Right renal cortex interstitium (tissue), 3 donors: ENCODE results near the gene ADGRG2. TPM values are rescaled to one million over a fixed set of nuclear protein-coding genes. Genes with fewer than 3 reads are reported as not detected.

Experiments used
- DNase-seq, 3 donors: peaks; one replicate each; pipeline ENCODE4 v3.0.0-alpha.2; 2013; ENCODE audit warnings: low read depth in 3 of 3, low spot score in 2 of 3
- polyA plus RNA-seq, 3 donors: library from polyadenylated mRNA; unstranded; fragments of 120-200 nt; gene quantifications; one replicate each; pipeline ENCODE4 v1.2.1, GENCODE V29; 2013; ENCODE audit not compliant: insufficient read length in 3 of 3

The ADGRG2 gene
- polyA plus RNA-seq, 3 donors: 12.0 to 17.4 (median 15.3) TPM

- no peak for DNase-seq
Measured at GRCh38 chrX:18962329-18962728, 159.9 kb downstream of the ADGRG2 start.

DNA sequence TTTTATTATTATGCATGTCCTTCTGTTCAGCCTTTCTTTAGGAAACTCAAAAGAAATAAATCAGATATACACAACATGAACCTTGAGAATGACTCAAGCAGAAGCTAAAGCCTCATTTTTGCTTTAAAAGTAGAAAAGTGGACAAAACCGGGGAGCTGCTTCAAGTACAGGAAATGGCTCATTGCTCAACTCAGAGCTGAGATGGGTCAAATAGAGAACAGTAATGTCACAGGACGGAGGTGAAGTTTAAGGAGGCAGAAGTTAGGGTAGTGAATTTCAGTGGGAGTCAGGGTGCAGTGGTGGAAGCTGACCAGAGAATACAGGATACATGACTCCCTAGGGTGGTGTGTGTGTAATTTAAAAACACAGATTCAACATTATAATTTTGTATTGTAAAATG is 160.6 kb downstream of the ADGRG2 start:
- DNase-seq: no peak

DNA sequence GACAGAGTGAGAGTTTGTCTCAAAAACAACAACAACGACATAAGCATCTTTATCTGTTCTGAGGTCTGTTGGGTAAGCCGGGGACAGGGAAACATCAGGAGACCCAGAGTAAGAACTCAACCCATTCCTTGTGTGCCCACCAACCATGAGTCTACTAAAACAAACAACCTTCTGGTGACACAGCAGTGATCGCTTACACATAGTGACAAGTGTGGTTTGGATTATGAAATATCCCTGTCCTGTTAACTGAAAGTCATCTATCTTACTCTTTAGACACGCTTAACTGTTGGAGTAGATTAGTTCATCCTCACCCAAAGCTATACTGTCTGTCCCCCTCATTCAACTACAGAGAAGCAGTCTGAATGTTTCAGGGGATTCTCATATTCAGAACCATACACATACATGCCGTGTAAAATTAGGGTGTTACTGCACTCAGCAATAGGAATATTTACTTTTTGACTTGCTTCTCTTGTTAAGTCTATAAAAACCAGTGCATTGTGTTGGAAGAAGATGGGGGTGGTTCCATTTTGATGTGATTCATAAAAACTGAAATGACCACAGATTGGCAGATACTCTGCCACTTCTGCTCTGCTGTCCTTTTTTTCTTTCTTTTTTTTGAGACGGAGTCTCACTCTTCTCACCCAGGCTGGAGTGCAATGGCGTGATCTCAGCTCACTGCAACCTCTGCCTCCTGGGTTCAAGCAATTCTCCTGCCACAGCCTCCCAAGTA is 165.8 kb downstream of the ADGRG2 start:
- no peak for DNase-seq

DNA sequence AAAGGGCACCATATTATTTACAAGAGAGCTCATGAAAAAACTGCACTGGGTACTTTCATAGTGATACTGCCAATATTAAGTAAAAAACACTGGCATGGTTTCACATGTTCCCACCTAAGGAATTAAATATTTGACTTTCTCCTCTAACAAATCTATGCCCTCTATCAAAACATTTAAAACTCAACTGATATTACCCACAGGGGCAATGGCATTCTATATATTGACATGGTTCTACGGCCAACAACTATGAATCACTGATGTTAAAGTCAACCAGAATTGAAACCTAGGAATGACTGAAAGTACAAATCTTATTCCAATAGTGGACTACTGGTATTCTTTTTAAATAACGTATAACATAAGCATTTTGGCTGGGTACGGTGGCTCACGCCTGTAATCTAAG is 166.6 kb downstream of the ADGRG2 start:
- no peak for DNase-seq

GRCh38 chrX:18951032-18951431 is 171.2 kb downstream of the ADGRG2 start:
- DNase-seq: no peak

- no peak for DNase-seq
Measured at GRCh38 chrX:18949944-18950301, 172.3 kb downstream of the ADGRG2 start.

GRCh38 chrX:18949291-18949943 is 172.9 kb downstream of the ADGRG2 start:
- no peak for DNase-seq

- DNase-seq: no peak
Measured at GRCh38 chrX:18946611-18947010, 175.7 kb downstream of the ADGRG2 start.

GRCh38 chrX:18946157-18946556 is 176.1 kb downstream of the ADGRG2 start:
- no peak for DNase-seq

DNA sequence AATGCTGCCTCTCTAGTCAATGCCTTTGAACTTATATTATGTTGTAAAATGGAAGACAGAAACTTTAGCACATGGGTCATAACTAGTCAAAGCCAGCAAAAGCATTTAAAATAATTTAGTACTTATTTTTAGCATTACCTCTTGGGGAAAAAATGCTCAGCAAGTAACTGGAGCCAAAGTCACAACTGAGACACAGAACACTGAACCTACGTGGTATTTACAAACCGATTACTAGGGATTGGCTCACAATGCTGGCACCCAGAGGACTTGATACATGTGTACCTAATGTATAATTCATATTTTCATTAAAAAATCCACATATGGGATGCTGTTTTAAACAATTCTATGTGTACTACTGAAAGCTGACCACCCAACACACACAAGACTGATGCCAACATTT is 176.8 kb downstream of the ADGRG2 start:
- DNase-seq: no peak

DNA sequence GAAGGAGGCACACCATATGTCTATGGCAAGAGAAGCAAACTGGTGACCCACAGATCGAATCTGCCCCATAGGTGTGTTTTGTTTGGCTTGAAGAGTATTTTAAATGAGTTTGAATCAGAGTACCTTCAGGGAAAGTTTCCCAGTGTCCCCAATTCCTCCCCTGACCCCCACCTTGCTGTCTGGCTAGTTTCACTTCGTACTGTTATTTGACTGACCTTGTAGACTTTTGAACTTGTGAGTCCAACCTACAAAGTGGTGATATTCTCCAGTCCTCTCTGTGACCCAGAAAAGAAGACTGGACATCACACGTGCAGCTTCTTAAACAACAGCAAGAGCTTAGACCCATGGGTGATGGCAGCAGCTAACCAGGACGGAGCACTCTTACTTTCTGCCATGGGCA is 177.8 kb downstream of the ADGRG2 start:
- DNase-seq: no peak

DNA sequence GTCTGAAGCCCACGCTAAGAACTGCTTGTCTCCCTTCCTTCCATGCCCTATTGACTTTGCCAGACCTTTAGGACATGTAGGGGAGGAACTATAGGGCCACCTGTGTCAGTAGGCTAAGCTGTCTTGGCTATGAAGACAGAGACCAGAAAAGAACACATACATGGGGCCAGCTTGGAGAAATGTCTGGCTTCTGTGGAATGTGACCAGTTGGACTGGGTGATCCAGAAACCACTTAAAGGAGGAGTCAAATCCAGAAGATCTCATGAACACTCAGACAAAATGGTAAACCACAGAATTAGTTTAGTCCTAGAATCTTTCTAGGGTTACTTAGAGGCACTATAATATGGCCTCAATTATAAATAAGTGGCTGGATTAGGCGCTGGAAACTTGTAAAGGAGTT is 180.4 kb downstream of the ADGRG2 start:
- DNase-seq: no peak

Other genes starting within 250 kb of the ADGRG2 start
- gene PHKA2, start 138.4 kb downstream of the ADGRG2 start, polyA plus RNA-seq: 10 to 100 TPM; 32.6 to 35.4 (median 33.1) TPM
- 100 to 1,000 TPM; 209 to 245 (median 231) TPM for gene PDHA1, start 221.5 kb upstream of the ADGRG2 start, polyA plus RNA-seq